HL-60 (cell line): ENCODE data around the gene HAVCR1.

Experiments
- DNase-seq, 2 experiments: peaks; one replicate each; pipeline ENCODE4 v3.0.0-alpha.2; 2010 to 2020; ENCODE audit warnings: low read depth in 1 of 2, low spot score in 1 of 2
- H3K27ac ChIP-seq: fragments of 250-450 bp; sonication (Bioruptor Pico); replicated peaks from 2 replicates; pipeline ENCODE4 v1.5.1; 2020; ENCODE audit warnings: mild to moderate bottlenecking, moderate library complexity
- H3K27me3 ChIP-seq: fragments of 250-450 bp; sonication (Bioruptor Pico); 2 replicates; pipeline ENCODE4 v1.5.1; 2021; ENCODE audit warnings: mild to moderate bottlenecking, moderate library complexity; ENCODE audit not compliant: insufficient read depth, poor library complexity, severe bottlenecking
- H3K4me3 ChIP-seq: replicated peaks from 2 replicates; pipeline ENCODE4 v1.5.1; 2011; ENCODE audit warnings: mild to moderate bottlenecking, control low read depth, low read length; ENCODE audit not compliant: insufficient read depth
- CTCF ChIP-seq: IDR thresholded peaks from one replicate; pipeline ENCODE4 v1.5.1; 2011; ENCODE audit warnings: low read length, control low read depth, inconsistent platforms; ENCODE audit not compliant: insufficient read depth
- GABPA ChIP-seq: IDR thresholded peaks from 2 replicates; pipeline ENCODE4 v1.6.1; 2012; ENCODE audit warnings: low read depth
- POLR2AphosphoS5 ChIP-seq: IDR thresholded peaks from 2 replicates; pipeline ENCODE4 v1.6.1; 2012; ENCODE audit warnings: low read depth
- REST ChIP-seq: IDR thresholded peaks from 2 replicates; pipeline ENCODE4 v1.6.1; 2012; ENCODE audit warnings: low read depth; ENCODE audit not compliant: insufficient replicate concordance
- SPI1 ChIP-seq: IDR thresholded peaks from 2 replicates; pipeline ENCODE4 v1.6.1; 2012; ENCODE audit warnings: low read depth, mild to moderate bottlenecking, borderline replicate concordance

HAVCR1 gene

GRCh38 chr5:157088342-157088990, 29.6 kb upstream of the HAVCR1 start:
- H3K27me3 ChIP-seq = no peaks in the 10 kb centered on the region
- no peak for TF ChIP-seq POLR2AphosphoS5
- no peak for TF ChIP-seq SPI1
- TF ChIP-seq GABPA = no peak
- no peak for TF ChIP-seq REST
- no peak for TF ChIP-seq CTCF
- H3K4me3 ChIP-seq = no peak overlapping the region
- H3K27ac ChIP-seq = no peak overlapping the region
- DNase-seq = no peak

GRCh38 chr5:157086751-157087359, 27.9 kb upstream of the HAVCR1 start:
- DNase-seq = no peak
- no peak for TF ChIP-seq REST
- no peak for TF ChIP-seq GABPA
- TF ChIP-seq POLR2AphosphoS5 = no peak
- TF ChIP-seq CTCF = no peak
- TF ChIP-seq SPI1 = no peak
- no peak overlapping the region for H3K4me3 ChIP-seq
- no peak overlapping the region for H3K27ac ChIP-seq
- H3K27me3 ChIP-seq = no peaks in the 10 kb centered on the region

DNA sequence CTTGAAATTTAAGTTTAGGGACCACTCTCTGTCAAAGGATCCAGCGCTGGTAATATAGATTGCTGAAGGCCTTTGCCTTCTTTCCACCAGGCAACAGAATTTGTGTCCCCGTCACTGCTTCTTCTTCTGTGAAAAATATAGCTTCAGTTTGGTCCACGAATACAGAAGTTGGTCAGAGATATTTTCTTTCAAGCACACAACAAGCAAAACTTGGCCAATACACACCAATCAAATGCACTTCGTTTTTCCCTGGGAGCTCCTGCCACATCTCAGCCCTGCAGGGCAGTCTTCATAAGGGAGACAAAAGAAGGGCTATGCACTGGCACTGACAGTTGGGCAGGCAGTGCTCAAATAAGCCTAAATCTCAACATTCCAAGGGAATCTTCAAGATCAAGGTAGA, 27.0 kb upstream of the HAVCR1 start:
- no peak overlapping the region for H3K27ac ChIP-seq
- TF ChIP-seq SPI1 (peak; percentile 70), GABPA (no peak)
- no peak overlapping the region for H3K4me3 ChIP-seq
- no peak for DNase-seq
- no peaks in the 10 kb centered on the region for H3K27me3 ChIP-seq

GRCh38 chr5:157080286-157080685, 21.4 kb upstream of the HAVCR1 start:
- Histone ChIP-seq H3K27ac (no peak overlapping the region), H3K4me3 (no peak overlapping the region), H3K27me3 (no peaks in the 10 kb centered on the region)
- no peak for DNase-seq
- TF ChIP-seq CTCF = no peak
- TF ChIP-seq REST = no peak
- no peak for TF ChIP-seq SPI1
- TF ChIP-seq POLR2AphosphoS5 = no peak
- TF ChIP-seq GABPA = no peak
